ENCODE measurements around the gene TPP2. TPM values are rescaled to one million over a fixed set of nuclear protein-coding genes. Genes with fewer than 3 reads are reported as not detected.

The TPP2 gene
- total RNA-seq, 1 experiment from 2014 or later, result 68.3 TPM

DNA sequence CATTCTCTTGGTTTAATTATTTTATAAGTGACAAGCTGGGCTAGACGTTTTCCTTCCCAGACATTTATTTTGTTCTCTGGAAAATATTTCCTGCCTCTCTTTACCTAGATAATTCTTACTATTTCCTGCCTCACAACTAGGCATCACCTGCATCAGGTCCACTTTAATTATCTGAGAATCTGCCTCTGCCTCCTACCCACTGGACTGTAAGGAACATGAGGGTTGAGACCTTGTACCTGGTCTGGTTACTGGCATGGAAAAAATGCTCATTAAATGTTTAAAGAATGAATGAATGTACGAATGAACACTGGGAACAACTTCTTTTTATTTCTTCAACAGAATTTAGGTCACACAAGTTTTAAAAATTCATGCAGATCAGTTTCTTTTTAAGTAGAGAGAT, 111.4 kb downstream of the TPP2 start:
- CTCF ChIA-PET, result no interaction called here
- DNase-seq (ENCODE audit: low spot score) (no peak), ATAC-seq (no peak)
- H3K4me1 Mint-ChIP-seq, result no peaks in the 10 kb centered on the region
- no peak overlapping the region for H3K27ac Mint-ChIP-seq
- no peak overlapping the region for H3K4me3 Mint-ChIP-seq
- POLR2A ChIA-PET, result no interaction called here
- no peaks in the 10 kb centered on the region for H3K27me3 Mint-ChIP-seq (ENCODE audit: low read depth)
- H3K36me3 Mint-ChIP-seq, result no peaks in the 10 kb centered on the region
- TF ChIP-seq, protein P1, sequence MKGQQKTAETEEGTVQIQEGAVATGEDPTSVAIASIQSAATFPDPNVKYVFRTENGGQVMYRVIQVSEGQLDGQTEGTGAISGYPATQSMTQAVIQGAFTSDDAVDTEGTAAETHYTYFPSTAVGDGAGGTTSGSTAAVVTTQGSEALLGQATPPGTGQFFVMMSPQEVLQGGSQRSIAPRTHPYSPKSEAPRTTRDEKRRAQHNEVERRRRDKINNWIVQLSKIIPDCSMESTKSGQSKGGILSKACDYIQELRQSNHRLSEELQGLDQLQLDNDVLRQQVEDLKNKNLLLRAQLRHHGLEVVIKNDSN (CRISPR knock-in tag; IDR thresholded peaks at IDR 0.05), result no peak
- TF ChIP-seq KAT7 (CRISPR knock-in tag; IDR thresholded peaks at IDR 0.05; ENCODE audit: borderline replicate concordance) (no peak), ZNF219 (CRISPR knock-in tag; IDR thresholded peaks at IDR 0.05; ENCODE audit: borderline replicate concordance) (no peak), NFE2L1 (CRISPR knock-in tag; IDR thresholded peaks at IDR 0.05) (no peak), NR2C2 (CRISPR knock-in tag; IDR thresholded peaks at IDR 0.05) (no peak), TP53 (CRISPR knock-in tag; IDR thresholded peaks at IDR 0.05) (no peak), GRHL2 (CRISPR knock-in tag; IDR thresholded peaks at IDR 0.05; ENCODE audit: insufficient replicate concordance, severe bottlenecking) (no peak), FOXK1 (CRISPR knock-in tag; IDR thresholded peaks at IDR 0.05) (no peak), SMAD4 (CRISPR knock-in tag; IDR thresholded peaks at IDR 0.05) (no peak)
- TF ChIP-seq, protein P2, sequence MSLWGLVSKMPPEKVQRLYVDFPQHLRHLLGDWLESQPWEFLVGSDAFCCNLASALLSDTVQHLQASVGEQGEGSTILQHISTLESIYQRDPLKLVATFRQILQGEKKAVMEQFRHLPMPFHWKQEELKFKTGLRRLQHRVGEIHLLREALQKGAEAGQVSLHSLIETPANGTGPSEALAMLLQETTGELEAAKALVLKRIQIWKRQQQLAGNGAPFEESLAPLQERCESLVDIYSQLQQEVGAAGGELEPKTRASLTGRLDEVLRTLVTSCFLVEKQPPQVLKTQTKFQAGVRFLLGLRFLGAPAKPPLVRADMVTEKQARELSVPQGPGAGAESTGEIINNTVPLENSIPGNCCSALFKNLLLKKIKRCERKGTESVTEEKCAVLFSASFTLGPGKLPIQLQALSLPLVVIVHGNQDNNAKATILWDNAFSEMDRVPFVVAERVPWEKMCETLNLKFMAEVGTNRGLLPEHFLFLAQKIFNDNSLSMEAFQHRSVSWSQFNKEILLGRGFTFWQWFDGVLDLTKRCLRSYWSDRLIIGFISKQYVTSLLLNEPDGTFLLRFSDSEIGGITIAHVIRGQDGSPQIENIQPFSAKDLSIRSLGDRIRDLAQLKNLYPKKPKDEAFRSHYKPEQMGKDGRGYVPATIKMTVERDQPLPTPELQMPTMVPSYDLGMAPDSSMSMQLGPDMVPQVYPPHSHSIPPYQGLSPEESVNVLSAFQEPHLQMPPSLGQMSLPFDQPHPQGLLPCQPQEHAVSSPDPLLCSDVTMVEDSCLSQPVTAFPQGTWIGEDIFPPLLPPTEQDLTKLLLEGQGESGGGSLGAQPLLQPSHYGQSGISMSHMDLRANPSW (CRISPR knock-in tag; conservative IDR thresholded peaks at IDR 0.05; ENCODE audit: low read depth), result no peak
- TF ChIP-seq, protein P3, sequence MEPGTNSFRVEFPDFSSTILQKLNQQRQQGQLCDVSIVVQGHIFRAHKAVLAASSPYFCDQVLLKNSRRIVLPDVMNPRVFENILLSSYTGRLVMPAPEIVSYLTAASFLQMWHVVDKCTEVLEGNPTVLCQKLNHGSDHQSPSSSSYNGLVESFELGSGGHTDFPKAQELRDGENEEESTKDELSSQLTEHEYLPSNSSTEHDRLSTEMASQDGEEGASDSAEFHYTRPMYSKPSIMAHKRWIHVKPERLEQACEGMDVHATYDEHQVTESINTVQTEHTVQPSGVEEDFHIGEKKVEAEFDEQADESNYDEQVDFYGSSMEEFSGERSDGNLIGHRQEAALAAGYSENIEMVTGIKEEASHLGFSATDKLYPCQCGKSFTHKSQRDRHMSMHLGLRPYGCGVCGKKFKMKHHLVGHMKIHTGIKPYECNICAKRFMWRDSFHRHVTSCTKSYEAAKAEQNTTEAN (CRISPR knock-in tag; IDR thresholded peaks at IDR 0.05), result no peak
- no peaks in the 10 kb centered on the region; the same call in 1 of the 2 replicates for H3K9me3 Mint-ChIP-seq

DNA sequence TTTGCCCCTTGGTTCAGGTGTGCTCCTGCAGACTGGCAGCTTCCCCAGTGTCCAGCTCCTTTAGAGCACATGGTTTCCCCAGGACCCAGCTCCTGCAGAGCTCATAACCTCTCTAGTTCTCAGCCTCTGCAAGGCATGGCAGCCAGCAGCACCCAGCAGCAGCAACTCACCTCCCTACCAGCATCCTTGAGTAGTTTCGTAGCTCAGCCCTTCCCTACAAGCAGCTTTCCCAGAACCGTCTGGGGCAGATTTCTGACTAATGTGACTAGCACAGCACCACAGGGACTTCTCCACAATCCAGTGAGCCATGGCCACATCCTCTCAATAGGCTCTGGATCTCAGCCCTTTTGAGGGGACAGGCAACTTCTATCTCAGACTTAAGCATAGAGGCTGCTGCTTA, 112.2 kb downstream of the TPP2 start:
- H3K36me3 Mint-ChIP-seq, result no peaks in the 10 kb centered on the region
- peaks cover 4% of the 10 kb centered on the region; the same call in 1 of the 2 replicates for H3K9me3 Mint-ChIP-seq
- H3K27me3 Mint-ChIP-seq (ENCODE audit: low read depth), result no peaks in the 10 kb centered on the region
- CTCF ChIA-PET, result no interaction called here
- no peaks in the 10 kb centered on the region for H3K4me1 Mint-ChIP-seq
- POLR2A ChIA-PET, result no interaction called here
- no peak overlapping the region for H3K27ac Mint-ChIP-seq
- no peak overlapping the region for H3K4me3 Mint-ChIP-seq
- DNase-seq (ENCODE audit: low spot score), result no peak
- ATAC-seq, result no peak
- TF ChIP-seq ZNF671 (CRISPR knock-in tag; IDR thresholded peaks at IDR 0.05) (no peak), NFE2L1 (CRISPR knock-in tag; IDR thresholded peaks at IDR 0.05) (no peak), ZNF138 (CRISPR knock-in tag; conservative IDR thresholded peaks at IDR 0.05) (no peak), GTF2I (CRISPR knock-in tag; conservative IDR thresholded peaks at IDR 0.05) (no peak), TEAD4 (CRISPR knock-in tag; IDR thresholded peaks at IDR 0.05) (no peak), NR3C1 (CRISPR knock-in tag; conservative IDR thresholded peaks at IDR 0.05; ENCODE audit: low read depth) (no peak), ZNF396 (CRISPR knock-in tag; IDR thresholded peaks at IDR 0.05; ENCODE audit: borderline replicate concordance) (no peak)
- TF ChIP-seq, protein P4, sequence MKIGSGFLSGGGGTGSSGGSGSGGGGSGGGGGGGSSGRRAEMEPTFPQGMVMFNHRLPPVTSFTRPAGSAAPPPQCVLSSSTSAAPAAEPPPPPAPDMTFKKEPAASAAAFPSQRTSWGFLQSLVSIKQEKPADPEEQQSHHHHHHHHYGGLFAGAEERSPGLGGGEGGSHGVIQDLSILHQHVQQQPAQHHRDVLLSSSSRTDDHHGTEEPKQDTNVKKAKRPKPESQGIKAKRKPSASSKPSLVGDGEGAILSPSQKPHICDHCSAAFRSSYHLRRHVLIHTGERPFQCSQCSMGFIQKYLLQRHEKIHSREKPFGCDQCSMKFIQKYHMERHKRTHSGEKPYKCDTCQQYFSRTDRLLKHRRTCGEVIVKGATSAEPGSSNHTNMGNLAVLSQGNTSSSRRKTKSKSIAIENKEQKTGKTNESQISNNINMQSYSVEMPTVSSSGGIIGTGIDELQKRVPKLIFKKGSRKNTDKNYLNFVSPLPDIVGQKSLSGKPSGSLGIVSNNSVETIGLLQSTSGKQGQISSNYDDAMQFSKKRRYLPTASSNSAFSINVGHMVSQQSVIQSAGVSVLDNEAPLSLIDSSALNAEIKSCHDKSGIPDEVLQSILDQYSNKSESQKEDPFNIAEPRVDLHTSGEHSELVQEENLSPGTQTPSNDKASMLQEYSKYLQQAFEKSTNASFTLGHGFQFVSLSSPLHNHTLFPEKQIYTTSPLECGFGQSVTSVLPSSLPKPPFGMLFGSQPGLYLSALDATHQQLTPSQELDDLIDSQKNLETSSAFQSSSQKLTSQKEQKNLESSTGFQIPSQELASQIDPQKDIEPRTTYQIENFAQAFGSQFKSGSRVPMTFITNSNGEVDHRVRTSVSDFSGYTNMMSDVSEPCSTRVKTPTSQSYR (CRISPR knock-in tag; IDR thresholded peaks at IDR 0.05), result no peak
- TF ChIP-seq, protein P3 (CRISPR knock-in tag; IDR thresholded peaks at IDR 0.05), result no peak
- TF ChIP-seq, protein P5, sequence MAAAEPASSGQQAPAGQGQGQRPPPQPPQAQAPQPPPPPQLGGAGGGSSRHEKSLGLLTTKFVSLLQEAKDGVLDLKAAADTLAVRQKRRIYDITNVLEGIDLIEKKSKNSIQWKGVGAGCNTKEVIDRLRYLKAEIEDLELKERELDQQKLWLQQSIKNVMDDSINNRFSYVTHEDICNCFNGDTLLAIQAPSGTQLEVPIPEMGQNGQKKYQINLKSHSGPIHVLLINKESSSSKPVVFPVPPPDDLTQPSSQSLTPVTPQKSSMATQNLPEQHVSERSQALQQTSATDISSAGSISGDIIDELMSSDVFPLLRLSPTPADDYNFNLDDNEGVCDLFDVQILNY (CRISPR knock-in tag; IDR thresholded peaks at IDR 0.05), result no peak
- TF ChIP-seq, protein P6, sequence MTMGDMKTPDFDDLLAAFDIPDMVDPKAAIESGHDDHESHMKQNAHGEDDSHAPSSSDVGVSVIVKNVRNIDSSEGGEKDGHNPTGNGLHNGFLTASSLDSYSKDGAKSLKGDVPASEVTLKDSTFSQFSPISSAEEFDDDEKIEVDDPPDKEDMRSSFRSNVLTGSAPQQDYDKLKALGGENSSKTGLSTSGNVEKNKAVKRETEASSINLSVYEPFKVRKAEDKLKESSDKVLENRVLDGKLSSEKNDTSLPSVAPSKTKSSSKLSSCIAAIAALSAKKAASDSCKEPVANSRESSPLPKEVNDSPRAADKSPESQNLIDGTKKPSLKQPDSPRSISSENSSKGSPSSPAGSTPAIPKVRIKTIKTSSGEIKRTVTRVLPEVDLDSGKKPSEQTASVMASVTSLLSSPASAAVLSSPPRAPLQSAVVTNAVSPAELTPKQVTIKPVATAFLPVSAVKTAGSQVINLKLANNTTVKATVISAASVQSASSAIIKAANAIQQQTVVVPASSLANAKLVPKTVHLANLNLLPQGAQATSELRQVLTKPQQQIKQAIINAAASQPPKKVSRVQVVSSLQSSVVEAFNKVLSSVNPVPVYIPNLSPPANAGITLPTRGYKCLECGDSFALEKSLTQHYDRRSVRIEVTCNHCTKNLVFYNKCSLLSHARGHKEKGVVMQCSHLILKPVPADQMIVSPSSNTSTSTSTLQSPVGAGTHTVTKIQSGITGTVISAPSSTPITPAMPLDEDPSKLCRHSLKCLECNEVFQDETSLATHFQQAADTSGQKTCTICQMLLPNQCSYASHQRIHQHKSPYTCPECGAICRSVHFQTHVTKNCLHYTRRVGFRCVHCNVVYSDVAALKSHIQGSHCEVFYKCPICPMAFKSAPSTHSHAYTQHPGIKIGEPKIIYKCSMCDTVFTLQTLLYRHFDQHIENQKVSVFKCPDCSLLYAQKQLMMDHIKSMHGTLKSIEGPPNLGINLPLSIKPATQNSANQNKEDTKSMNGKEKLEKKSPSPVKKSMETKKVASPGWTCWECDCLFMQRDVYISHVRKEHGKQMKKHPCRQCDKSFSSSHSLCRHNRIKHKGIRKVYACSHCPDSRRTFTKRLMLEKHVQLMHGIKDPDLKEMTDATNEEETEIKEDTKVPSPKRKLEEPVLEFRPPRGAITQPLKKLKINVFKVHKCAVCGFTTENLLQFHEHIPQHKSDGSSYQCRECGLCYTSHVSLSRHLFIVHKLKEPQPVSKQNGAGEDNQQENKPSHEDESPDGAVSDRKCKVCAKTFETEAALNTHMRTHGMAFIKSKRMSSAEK (CRISPR knock-in tag; IDR thresholded peaks at IDR 0.05; ENCODE audit: borderline replicate concordance), result no peak
